GM19438 (cell line): Measurements from ENCODE around the gene DPP8.
"Not testable (repeated sequence)": the region's sequence is repeated elsewhere in the genome, so short reads cannot be mapped to it uniquely, and the experiment has no call there.

Experiments used
- ATAC-seq: cut with Tn5 transposase; IDR thresholded peaks from one replicate; pipeline ENCODE4 v1.9.1; 2021; ENCODE audit warnings: low read depth; ENCODE audit not compliant: unreplicated experiment

Gene DPP8

GRCh38 chr15:65516997-65517865 is at the start of gene DPP8:
Gene DPP8 (minus strand): TSS chr15:65517689. CDS start chr15:65512553, 5,136 bp downstream.
- ATAC-seq = peak; percentile 93

- ATAC-seq = no peak
Measured at GRCh38 chr15:65561934-65562333, 44.4 kb upstream of the DPP8 start.

- ATAC-seq = no peak
Measured at GRCh38 chr15:65559941-65560340, 42.5 kb upstream of the DPP8 start.

- no peak for ATAC-seq
Measured at GRCh38 chr15:65558997-65559760, 41.7 kb upstream of the DPP8 start.

GRCh38 chr15:65558336-65558735 is 40.8 kb upstream of the DPP8 start:
- ATAC-seq = no peak

GRCh38 chr15:65556622-65557021 is 39.1 kb upstream of the DPP8 start:
- ATAC-seq = no peak

- ATAC-seq = no peak
Measured at GRCh38 chr15:65553691-65554090, 36.2 kb upstream of the DPP8 start.

GRCh38 chr15:65552851-65553250 is 35.4 kb upstream of the DPP8 start:
- not testable (repeated sequence) for ATAC-seq

- ATAC-seq = no peak
Measured at GRCh38 chr15:65551183-65551582, 33.7 kb upstream of the DPP8 start.

- ATAC-seq = no peak
Measured at GRCh38 chr15:65550681-65551098, 33.2 kb upstream of the DPP8 start.

GRCh38 chr15:65549288-65549687 is 31.8 kb upstream of the DPP8 start:
- not testable (repeated sequence) for ATAC-seq

- no peak for ATAC-seq
Measured at GRCh38 chr15:65547841-65548240, 30.4 kb upstream of the DPP8 start.

GRCh38 chr15:65541231-65541820 is 23.8 kb upstream of the DPP8 start:
- no peak for ATAC-seq

- ATAC-seq = no peak
Measured at GRCh38 chr15:65540314-65540713, 22.8 kb upstream of the DPP8 start.

GRCh38 chr15:65535192-65535591 is 17.7 kb upstream of the DPP8 start:
- no peak for ATAC-seq

- no peak for ATAC-seq
Measured at GRCh38 chr15:65533057-65533756, 15.7 kb upstream of the DPP8 start.

- ATAC-seq = no peak
Measured at GRCh38 chr15:65532738-65533051, 15.2 kb upstream of the DPP8 start.

GRCh38 chr15:65530318-65531111 is 13.0 kb upstream of the DPP8 start, which contains the start of gene HACD3:
Gene HACD3 (plus strand): TSS chr15:65530463. CDS start chr15:65530632, 169 bp downstream.
- peak; percentile 81 for ATAC-seq

- no peak for ATAC-seq
Measured at GRCh38 chr15:65529762-65530317, 12.4 kb upstream of the DPP8 start.
